Erythroblast (primary cell): ENCODE results near the gene AMY1A.
"Not testable (repeated sequence)": the region's sequence is repeated elsewhere in the genome, so short reads cannot be mapped to it uniquely, and the experiment has no call there.

Experiments used
- DNase-seq, 2 experiments: peaks; one replicate each; lab custom pipeline; 2025; lab: John Stamatoyannopoulos, UW
- POLR2A ChIP-seq: IDR thresholded peaks from 2 replicates; pipeline ENCODE4 v1.6.1; 2011; ENCODE audit warnings: mild to moderate bottlenecking, low read length

The AMY1A gene

GRCh38 chr1:103655460-103655859, at the start of gene AMY1A:
Gene AMY1A, plus strand, starts transcription at chr1:103655760. Its CDS starts 571 bp downstream, at chr1:103656331.
- DNase-seq: not testable (repeated sequence)

DNA sequence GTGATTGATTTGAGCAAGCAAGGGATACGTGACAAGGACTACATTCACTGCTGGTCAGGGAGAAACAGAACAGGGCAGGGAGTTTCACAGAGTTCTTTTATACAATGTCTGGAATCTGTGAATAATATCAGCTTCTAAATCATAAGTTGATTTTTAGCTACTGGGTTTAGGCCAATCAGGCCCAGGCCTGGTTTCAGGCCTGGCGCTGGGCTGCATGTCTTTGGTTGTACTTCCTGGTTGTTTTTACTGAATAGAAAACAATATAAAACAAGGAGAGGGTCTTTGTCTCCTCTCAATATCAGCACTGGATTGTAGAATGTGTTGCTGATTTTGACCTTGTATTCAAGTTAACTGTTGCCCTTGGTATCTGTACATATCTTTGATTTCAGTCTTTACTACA, 39.2 kb upstream of the AMY1A start:
- TF ChIP-seq POLR2A: no peak
- DNase-seq: no peak

- not testable (repeated sequence) for DNase-seq
Observed at GRCh38 chr1:103616994-103617477, 38.5 kb upstream of the AMY1A start, which contains the start of gene AMY2A. Gene AMY2A, plus strand, starts transcription at chr1:103617427. Its CDS starts 14 bp downstream, at chr1:103617441.

- DNase-seq: not testable (repeated sequence)
Observed at GRCh38 chr1:103627436-103627835, 28.1 kb upstream of the AMY1A start.

- DNase-seq: not testable (repeated sequence)
Observed at GRCh38 chr1:103641194-103641593, 14.4 kb upstream of the AMY1A start.

GRCh38 chr1:103643908-103644307, 11.7 kb upstream of the AMY1A start:
- not testable (repeated sequence) for DNase-seq

DNA sequence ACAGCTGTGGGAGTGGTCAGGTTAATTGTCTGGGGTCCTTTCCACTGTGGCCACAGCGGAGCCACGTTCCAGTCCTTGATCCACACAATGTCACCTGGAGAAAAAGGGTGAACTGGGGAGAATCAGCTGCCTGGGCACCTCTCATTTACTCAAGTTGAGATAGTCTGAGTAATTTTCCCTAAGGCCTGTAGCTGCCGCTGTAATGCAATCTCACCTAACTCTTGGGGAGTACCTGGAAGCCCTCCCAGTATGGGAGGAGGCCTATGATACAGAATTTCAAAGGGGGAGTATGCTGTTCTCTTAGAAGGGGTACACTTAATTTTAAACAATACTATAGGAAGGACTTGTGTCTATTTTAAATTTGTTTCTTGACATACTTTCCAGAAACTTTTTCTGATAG, 5.3 kb upstream of the AMY1A start:
- DNase-seq: not testable (repeated sequence)

DNA sequence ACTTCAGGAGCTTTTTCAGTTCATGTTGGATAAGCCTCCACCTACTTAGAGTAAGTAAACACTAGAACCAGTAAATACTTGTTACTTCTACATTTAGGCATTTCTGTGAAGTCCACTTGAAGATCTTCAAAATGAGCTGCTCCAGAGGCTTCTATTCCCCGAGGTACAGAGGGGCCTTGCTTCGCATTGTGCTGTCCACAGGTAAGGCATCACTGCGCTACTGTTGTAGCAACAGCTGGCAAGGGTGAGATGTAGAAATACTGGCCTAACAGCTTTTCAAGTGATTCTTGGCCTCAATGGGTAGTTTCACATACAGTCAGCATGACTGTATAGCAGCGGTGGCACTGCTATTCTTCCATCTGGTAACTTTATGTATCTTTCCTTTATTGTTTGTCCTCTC, 4.7 kb upstream of the AMY1A start:
- not testable (repeated sequence) for DNase-seq

DNA sequence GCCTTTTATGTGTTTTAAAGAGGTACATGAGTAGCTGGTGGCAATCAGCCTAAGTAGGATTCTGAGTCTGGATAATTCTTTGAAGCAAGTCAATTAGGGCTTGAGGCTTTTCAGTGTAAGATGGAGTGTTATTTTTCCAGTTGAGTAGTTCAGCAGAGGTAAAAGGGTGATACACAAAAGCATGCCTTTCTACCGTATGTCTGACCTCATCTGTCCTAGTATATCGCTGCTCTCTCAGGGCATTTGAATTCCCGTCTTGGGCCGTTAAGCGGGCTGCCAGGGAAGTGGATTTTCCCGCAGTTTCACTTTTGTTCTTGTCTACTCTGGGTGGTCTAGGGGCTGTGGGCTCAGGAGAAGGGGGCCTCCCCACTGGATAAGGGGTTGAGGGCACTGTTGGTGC, 1.4 kb upstream of the AMY1A start:
- DNase-seq: not testable (repeated sequence)

DNA sequence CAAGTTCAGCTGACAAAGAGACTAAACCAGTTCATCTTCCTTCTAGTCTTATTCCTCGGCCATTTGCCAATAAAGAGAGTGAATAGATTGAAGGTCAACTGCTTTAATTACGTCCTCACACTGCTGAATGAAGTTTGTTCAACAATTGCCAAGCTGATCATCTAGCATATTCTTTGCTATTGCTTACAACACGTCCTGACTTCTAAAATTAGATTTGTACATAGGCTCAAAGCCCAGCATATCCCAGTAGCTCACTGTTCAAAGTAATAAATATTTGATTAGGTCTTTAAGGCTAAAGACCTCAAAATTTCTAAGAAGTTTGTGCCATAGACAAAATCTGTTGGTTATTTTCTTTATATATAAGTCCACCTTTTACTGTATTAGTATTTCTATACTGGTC, 20.8 kb downstream of the AMY1A start:
- DNase-seq: not testable (repeated sequence)

GRCh38 chr1:103696110-103696509, 40.5 kb downstream of the AMY1A start, which contains the start of gene AMY1B:
Gene AMY1B, minus strand, starts transcription at chr1:103696210. Its CDS starts 571 bp downstream, at chr1:103695639.
- DNase-seq: not testable (repeated sequence)

DNA sequence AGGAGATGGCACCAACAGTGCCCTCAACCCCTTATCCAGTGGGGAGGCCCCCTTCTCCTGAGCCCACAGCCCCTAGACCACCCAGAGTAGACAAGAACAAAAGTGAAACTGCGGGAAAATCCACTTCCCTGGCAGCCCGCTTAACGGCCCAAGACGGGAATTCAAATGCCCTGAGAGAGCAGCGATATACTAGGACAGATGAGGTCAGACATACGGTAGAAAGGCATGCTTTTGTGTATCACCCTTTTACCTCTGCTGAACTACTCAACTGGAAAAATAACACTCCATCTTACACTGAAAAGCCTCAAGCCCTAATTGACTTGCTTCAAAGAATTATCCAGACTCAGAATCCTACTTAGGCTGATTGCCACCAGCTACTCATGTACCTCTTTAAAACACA, 41.9 kb downstream of the AMY1A start:
- not testable (repeated sequence) for DNase-seq

GRCh38 chr1:103700669-103701068, 45.1 kb downstream of the AMY1A start:
- not testable (repeated sequence) for DNase-seq

DNA sequence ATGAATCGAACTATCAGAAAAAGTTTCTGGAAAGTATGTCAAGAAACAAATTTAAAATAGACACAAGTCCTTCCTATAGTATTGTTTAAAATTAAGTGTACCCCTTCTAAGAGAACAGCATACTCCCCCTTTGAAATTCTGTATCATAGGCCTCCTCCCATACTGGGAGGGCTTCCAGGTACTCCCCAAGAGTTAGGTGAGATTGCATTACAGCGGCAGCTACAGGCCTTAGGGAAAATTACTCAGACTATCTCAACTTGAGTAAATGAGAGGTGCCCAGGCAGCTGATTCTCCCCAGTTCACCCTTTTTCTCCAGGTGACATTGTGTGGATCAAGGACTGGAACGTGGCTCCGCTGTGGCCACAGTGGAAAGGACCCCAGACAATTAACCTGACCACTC, 45.7 kb downstream of the AMY1A start:
- DNase-seq: not testable (repeated sequence)

DNA sequence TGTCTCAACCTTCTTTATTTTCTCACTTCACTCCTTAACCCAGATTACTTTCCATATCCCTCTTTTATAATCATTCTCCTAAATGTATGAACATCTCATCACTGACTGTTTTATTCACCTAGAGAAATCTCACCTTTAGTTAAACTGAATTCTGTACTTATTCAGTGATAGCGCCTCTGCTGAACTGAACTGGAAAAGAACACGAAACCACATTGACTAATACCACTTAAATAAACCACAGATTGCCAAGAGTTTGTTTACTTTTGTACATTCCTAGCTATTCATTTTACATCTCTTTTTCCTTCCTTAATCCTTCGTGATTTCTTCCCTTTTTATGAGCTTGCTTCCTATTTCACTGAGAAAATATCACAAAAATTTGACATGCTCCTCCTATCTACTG, 52.1 kb downstream of the AMY1A start:
- not testable (repeated sequence) for DNase-seq

GRCh38 chr1:103710381-103710780, 54.8 kb downstream of the AMY1A start:
- DNase-seq: not testable (repeated sequence)
